Measurements from ENCODE around the gene GRIP2.

Gene GRIP2

DNA sequence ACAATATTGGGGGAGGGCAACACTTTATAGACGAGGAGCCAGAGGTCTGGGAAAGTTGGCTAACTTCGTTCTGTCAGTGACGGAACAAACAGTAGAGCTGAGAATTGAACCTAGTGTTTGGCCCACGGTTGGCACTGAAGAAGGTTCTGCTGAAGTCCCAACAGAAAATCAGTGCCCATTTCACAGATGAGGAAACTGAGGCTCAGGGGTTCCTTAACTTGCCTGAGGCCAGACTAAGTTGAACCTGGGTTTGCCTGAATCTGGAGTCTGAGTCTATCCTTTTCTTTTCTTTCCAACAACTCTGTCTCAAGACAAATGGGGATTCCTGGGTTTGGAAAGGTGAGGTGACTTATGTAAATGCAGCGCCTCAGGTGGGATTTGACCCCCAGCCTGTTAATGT is 82.7 kb downstream of the GRIP2 start:
- TF ChIP-seq GATA2 (IDR thresholded peaks at IDR 0.05; ENCODE audit: low read depth, low read length) (no peak), GATA3 (IDR thresholded peaks at IDR 0.05; ENCODE audit: low read depth, low read length) (no peak)

DNA sequence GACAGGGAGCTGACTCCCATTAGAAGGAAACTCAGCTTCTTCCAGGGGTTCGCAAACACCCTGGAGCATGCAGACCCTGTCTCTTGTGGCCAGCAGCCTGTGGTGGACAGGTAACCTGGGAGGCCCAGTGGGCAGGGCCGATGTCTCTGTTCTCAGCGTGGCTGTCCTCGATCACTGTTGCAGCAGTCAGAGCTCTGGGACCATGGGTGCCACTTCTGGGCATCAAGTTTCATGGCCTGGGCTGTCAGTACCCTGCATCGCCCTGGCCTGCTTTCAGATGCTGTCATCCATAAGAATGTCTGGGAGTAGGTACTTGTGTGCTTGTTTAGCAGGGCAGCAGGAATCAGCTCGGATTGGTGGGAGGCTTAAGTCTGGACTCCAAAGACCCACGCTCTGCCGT is 83.3 kb downstream of the GRIP2 start:
- TF ChIP-seq GATA2 (IDR thresholded peaks at IDR 0.05; ENCODE audit: low read depth, low read length) (no peak), GATA3 (IDR thresholded peaks at IDR 0.05; ENCODE audit: low read depth, low read length) (no peak)

- TF ChIP-seq GATA3 (IDR thresholded peaks at IDR 0.05; ENCODE audit: low read depth, low read length) (no peak), GATA2 (IDR thresholded peaks at IDR 0.05; ENCODE audit: low read depth, low read length) (no peak)
Measured at GRCh38 chr3:14455571-14456317, 84.4 kb downstream of the GRIP2 start.

GRCh38 chr3:14454639-14455310 is 85.4 kb downstream of the GRIP2 start:
- TF ChIP-seq GATA3 (IDR thresholded peaks at IDR 0.05; ENCODE audit: low read depth, low read length) = no peak
- no peak for TF ChIP-seq GATA2 (IDR thresholded peaks at IDR 0.05; ENCODE audit: low read depth, low read length)

DNA sequence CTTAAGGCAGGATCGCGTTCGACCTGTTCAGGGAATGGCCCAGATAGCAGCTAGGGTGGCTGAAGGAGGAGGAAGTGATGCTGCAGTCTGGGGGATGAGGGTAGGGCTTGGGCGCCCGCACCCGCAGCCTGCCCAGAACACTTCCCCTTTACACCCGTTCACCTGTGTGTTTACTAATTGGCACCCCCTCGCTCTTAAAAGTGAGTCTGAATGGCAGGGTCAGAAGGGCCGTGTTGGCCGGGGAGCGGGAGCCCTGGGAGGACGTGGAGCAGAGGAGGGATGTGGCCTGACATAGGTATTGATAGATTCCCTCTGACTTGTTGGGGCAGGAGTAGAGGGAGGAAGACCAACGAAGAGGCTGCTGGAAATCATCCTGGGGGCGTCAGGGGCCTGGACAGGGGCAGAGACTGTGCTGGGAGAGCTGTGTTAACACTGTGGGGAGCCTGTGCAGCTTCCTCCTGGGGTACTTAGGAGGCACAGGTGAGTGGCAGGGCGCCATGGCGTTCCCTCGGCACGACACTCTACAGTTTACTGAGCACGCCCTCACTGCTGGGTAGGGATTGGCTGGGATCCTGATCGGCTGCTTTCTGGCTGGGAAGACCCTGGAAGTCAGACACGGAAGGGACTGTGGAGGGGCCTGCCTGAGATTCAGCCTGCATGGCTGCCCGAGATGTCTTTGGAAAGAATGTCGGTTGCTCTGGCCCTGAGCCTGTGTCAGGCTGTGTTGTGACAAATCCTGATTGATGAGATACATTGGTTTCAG is 86.1 kb downstream of the GRIP2 start:
- TF ChIP-seq GATA2 (IDR thresholded peaks at IDR 0.05; ENCODE audit: low read depth, low read length) (no peak), GATA3 (IDR thresholded peaks at IDR 0.05; ENCODE audit: low read depth, low read length) (no peak)

DNA sequence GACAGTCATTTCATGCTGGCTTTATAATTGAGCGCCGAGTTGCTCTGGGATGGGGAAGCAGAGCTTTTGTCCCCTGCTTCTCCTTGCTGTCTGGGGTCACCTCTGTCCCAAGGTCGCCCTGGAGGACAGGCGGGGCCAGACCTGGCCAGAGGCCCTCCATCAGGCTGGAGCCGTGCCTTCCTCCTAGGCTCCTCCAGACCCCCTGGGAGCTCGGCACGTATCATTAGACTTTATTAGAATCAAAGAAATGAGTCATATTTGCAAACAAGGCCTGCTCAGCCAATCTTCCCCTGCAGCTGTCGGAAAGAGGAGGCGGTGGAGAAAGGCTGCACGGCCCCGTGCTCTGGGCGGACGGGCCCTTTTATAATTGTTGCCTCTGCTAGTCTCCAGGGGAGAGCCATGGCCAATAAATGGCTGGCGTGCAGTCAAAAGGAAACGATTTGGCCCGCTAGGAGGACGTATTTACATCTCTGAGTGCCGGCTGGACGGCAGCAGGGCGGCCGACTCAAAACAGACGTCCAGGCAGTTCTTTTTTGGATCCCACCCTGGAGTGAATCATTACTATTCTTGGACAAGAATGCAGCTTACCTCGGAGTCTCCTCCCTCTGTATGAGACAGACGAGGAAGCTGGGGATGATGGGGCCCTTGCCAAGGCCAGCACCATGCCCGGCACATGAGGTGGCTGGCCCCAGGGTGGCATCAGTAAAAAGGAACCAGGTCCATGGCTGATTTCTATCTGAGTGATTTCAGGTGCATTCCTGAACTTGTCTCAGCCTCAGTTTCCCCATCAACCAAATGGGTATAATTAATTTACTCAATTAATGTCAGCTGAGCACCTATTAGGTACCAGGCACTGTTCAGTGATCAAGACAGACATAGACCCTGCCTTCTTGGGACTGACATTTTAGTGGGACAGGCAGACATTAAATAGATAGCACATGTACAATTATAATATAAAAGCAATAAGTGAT is 87.1 kb downstream of the GRIP2 start:
- TF ChIP-seq GATA2 (IDR thresholded peaks at IDR 0.05; ENCODE audit: low read depth, low read length) = no peak
- no peak for TF ChIP-seq GATA3 (IDR thresholded peaks at IDR 0.05; ENCODE audit: low read depth, low read length)

DNA sequence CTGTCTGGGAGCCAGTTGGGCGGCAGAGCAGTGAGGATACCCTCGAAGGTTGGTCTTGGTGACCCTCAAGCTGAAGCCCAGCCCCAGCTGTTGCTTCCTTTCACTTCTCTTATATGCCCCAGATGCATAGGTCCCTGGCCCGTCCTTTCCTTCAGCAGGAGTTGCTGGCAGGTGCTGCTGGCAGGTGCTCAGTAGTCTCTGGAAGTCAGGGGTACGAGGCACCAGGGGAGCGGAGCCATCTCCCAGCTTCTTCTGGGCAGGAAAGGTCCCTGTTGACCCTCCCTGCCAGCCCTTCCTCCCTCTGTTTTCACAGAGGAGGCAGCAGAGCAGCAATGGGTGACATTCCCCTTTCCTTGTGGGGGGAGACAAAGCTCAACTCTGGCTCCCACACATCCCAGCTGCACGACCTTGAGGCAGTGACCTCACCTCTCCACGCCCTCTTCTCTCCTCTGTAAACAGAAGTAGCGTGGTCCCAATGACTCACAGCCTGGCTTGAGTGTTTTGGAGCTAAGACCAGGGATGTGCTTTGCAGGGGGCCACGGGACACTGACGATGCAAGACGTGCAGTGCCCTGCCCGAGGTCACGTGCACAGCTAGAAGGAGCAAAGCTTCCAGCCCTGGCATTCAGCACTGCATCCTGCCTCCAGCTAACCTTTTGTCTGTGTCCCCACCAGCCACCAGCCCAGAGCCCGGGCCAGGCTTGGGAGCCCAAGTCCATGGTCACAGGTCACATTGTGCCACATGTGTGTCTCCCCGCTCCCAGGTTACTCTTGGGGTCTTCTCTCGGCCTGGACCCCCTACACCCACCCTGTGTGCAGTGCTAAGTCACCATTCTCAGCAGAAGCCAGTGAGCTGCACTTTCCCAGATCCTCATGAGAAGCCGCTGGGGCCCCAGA is 88.0 kb downstream of the GRIP2 start:
- TF ChIP-seq GATA3 (IDR thresholded peaks at IDR 0.05; ENCODE audit: low read depth, low read length) = no peak
- no peak for TF ChIP-seq GATA2 (IDR thresholded peaks at IDR 0.05; ENCODE audit: low read depth, low read length)

DNA sequence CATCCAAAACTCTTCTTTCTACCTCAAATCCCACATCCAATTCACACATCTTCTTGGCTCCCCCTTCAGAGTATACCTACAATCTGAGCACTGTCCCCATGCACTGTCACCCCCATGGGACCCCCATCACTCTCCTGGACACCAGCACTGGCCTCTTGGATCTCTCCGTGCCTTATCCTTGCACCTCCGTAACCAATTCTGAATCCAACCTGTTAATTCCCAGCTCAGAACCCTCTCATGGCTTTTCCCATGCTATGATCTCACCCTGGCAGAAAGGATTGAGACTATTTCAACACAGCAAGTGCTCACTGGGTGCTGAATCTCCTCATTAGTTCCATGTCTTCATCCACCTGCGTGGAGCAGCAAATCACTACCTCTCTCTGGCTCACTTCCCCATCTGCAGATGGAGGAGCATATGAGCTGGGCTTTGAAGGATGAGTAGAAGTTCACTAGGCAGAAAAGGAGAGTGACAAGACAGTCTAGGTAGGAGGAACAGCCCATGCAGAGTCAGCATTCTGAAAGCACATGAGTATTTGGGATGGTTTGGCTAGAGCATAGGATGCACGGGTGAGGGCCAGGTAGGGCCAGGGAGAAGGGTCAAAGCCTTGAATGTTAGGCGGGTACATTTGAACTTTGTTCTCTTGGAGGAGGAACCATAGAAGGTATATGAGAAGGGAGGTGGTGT is 89.1 kb downstream of the GRIP2 start:
- no peak for TF ChIP-seq GATA3 (IDR thresholded peaks at IDR 0.05; ENCODE audit: low read depth, low read length)
- TF ChIP-seq GATA2 (IDR thresholded peaks at IDR 0.05; ENCODE audit: low read depth, low read length) = no peak

DNA sequence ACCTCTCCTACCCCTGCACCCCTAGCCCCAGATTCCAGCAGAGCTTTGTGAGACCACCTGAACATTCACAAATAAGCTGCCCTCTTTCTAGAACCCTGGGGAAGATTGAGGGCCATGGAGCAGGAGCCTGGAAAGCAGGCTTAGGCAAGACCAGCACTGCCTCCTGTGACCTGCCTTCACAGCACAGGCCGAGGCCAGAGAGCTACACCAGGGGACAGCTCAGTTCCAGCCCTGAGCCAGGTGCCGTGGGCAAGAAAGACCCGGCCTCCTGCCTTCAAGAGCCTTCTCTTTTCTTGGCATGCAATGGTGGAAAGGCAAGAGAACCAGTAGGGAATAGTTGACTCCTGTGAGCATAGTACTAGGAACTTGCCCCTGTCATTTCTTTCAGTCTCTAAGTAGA is 89.6 kb downstream of the GRIP2 start:
- TF ChIP-seq GATA2 (IDR thresholded peaks at IDR 0.05; ENCODE audit: low read depth, low read length) = no peak

DNA sequence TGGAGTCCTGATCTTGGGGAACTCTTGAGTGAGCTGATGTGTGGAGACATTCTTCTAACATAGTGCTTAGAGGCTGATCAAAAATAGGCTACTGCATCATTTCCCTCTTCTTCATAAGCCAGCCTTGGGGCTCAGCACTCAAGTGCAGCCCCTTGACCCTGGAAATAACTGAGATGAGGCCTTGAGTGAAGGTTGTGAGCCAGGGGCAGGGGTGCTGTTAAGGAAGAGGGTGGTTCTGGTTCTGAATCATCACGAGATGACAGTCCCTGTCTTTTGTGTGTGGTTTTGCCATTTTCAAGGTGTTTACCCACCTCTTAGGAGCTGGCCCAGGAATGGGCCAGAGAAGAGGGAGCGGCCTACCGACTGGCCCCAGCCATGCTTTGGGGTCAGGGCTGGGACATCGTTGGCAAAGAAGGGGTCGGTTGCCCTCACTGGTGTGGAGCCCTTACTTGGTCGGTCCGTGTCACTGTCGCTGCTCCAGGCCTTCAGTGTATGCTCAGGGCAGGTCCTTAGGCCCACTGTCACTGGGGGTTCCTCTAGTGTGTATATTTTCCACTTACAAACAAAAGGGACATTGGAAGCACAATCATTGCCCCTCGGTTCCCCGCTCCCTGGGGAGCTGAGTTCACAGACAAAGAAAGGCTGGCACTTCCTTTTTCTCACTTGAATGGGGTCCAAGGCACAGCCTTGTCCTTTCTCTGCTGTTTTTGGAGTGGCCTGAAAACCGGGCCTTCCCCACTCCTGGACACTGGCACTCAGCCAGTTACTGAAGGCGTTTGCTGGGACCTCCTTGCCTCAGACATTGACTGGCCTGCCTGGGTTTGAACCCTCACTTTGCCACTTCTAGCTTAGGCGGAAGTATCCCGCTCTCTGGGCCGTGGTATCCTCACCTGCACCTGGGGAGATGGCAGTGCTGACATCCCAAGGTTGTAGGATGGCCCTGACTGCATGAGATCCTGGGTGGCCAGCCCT is 91.1 kb downstream of the GRIP2 start:
- no peak for TF ChIP-seq GATA2 (IDR thresholded peaks at IDR 0.05; ENCODE audit: low read depth, low read length)
- no peak for TF ChIP-seq GATA3 (IDR thresholded peaks at IDR 0.05; ENCODE audit: low read depth, low read length)

- TF ChIP-seq GATA3 (IDR thresholded peaks at IDR 0.05; ENCODE audit: low read depth, low read length) (no peak), GATA2 (IDR thresholded peaks at IDR 0.05; ENCODE audit: low read depth, low read length) (no peak)
Measured at GRCh38 chr3:14448063-14448462, 92.1 kb downstream of the GRIP2 start.
